ENCODE results near the gene BCKDHB. TPM values are rescaled to one million over a fixed set of nuclear protein-coding genes. Genes with fewer than 3 reads are reported as not detected.
"Not testable (repeated sequence)": the region's sequence is repeated elsewhere in the genome, so short reads cannot be mapped to it uniquely, and the experiment has no call there.

The BCKDHB gene
- total RNA-seq, 2 experiments from 2014 or later, result 16.4 to 18.8 TPM

GRCh38 chr6:80223743-80224212 lies 117.3 kb downstream of the BCKDHB start:
- Mint-ChIP-seq H3K27me3 (no peaks in the 10 kb centered on the region), H3K27ac (no peak overlapping the region), H3K9me3 (no peaks in the 10 kb centered on the region), H3K4me1 (no peaks in the 10 kb centered on the region), H3K4me3 (no peak overlapping the region), H3K36me3 (ENCODE audit: low read depth) (no peaks in the 10 kb centered on the region)
- CTCF ChIA-PET, result no interaction called here
- no peak for DNase-seq
- POLR2A ChIA-PET, result no interaction called here

- H3K4me1 Mint-ChIP-seq, result no peaks in the 10 kb centered on the region
- ChIA-PET CTCF (no interaction called here), POLR2A (no interaction called here)
- H3K27ac Mint-ChIP-seq, result no peak overlapping the region
- H3K9me3 Mint-ChIP-seq, result no peaks in the 10 kb centered on the region
- H3K36me3 Mint-ChIP-seq (ENCODE audit: low read depth), result peaks cover 2% of the 10 kb centered on the region
- no peak for DNase-seq
- H3K4me3 Mint-ChIP-seq, result no peak overlapping the region
- H3K27me3 Mint-ChIP-seq, result no peaks in the 10 kb centered on the region
Measured at GRCh38 chr6:80226151-80226550, 119.7 kb downstream of the BCKDHB start.

- Mint-ChIP-seq H3K4me1 (no peaks in the 10 kb centered on the region), H3K9me3 (no peaks in the 10 kb centered on the region), H3K36me3 (ENCODE audit: low read depth) (peaks cover 2% of the 10 kb centered on the region), H3K27me3 (no peaks in the 10 kb centered on the region), H3K4me3 (no peak overlapping the region), H3K27ac (no peak overlapping the region)
- no peak for DNase-seq
- POLR2A ChIA-PET, result no interaction called here
- CTCF ChIA-PET, result interaction anchor here (1.2 kb wide), 1 partner anchor 15 kb away, joined by 3 read pairs; no protein-coding TSS in a partner anchor
Measured at GRCh38 chr6:80226699-80227098, 120.2 kb downstream of the BCKDHB start.

- Mint-ChIP-seq H3K27ac (no peak overlapping the region), H3K4me1 (no peaks in the 10 kb centered on the region), H3K4me3 (no peak overlapping the region), H3K9me3 (no peaks in the 10 kb centered on the region), H3K27me3 (no peaks in the 10 kb centered on the region), H3K36me3 (ENCODE audit: low read depth) (peaks cover 2% of the 10 kb centered on the region)
- ChIA-PET CTCF (interaction anchor here (1.2 kb wide), 1 partner anchor 14 kb away, joined by 3 read pairs; no protein-coding TSS in a partner anchor), POLR2A (no interaction called here)
- no peak for DNase-seq
Measured at GRCh38 chr6:80227545-80228105, 121.2 kb downstream of the BCKDHB start.

- H3K36me3 Mint-ChIP-seq (ENCODE audit: low read depth), result peaks cover 2% of the 10 kb centered on the region
- no peaks in the 10 kb centered on the region for H3K9me3 Mint-ChIP-seq
- POLR2A ChIA-PET, result no interaction called here
- H3K27me3 Mint-ChIP-seq, result no peaks in the 10 kb centered on the region
- no peak overlapping the region for H3K27ac Mint-ChIP-seq
- no peak overlapping the region for H3K4me3 Mint-ChIP-seq
- CTCF ChIA-PET, result no interaction called here
- no peak for DNase-seq
- no peaks in the 10 kb centered on the region for H3K4me1 Mint-ChIP-seq
Measured at GRCh38 chr6:80233262-80233661, 126.8 kb downstream of the BCKDHB start.

GRCh38 chr6:80233958-80234357 lies 127.5 kb downstream of the BCKDHB start:
- DNase-seq, result no peak
- CTCF ChIA-PET, result interaction anchor here (1.9 kb wide), 1 partner anchor 12 kb away, joined by 4 read pairs; no protein-coding TSS in a partner anchor
- no peaks in the 10 kb centered on the region for H3K4me1 Mint-ChIP-seq
- H3K27me3 Mint-ChIP-seq, result no peaks in the 10 kb centered on the region
- no peak overlapping the region for H3K27ac Mint-ChIP-seq
- H3K9me3 Mint-ChIP-seq, result no peaks in the 10 kb centered on the region
- peaks cover 5% of the 10 kb centered on the region for H3K36me3 Mint-ChIP-seq (ENCODE audit: low read depth)
- POLR2A ChIA-PET, result no interaction called here
- no peak overlapping the region for H3K4me3 Mint-ChIP-seq

- H3K4me1 Mint-ChIP-seq, result no peaks in the 10 kb centered on the region
- no peaks in the 10 kb centered on the region for H3K27me3 Mint-ChIP-seq
- ChIA-PET POLR2A (no interaction called here), CTCF (interaction anchor here (1.9 kb wide), 1 partner anchor 11 kb away, joined by 4 read pairs; no protein-coding TSS in a partner anchor)
- H3K9me3 Mint-ChIP-seq, result no peaks in the 10 kb centered on the region
- no peak for DNase-seq
- no peak overlapping the region for H3K27ac Mint-ChIP-seq
- peaks cover 3% of the 10 kb centered on the region for H3K36me3 Mint-ChIP-seq (ENCODE audit: low read depth)
- no peak overlapping the region for H3K4me3 Mint-ChIP-seq
Measured at GRCh38 chr6:80234401-80234800, 127.9 kb downstream of the BCKDHB start.

GRCh38 chr6:80234908-80235307 lies 128.4 kb downstream of the BCKDHB start:
- CTCF ChIA-PET, result interaction anchor here (1.9 kb wide), 1 partner anchor 11 kb away, joined by 4 read pairs; no protein-coding TSS in a partner anchor
- Mint-ChIP-seq H3K9me3 (no peaks in the 10 kb centered on the region), H3K27ac (no peak overlapping the region), H3K4me1 (no peaks in the 10 kb centered on the region), H3K36me3 (ENCODE audit: low read depth) (peaks cover 3% of the 10 kb centered on the region), H3K27me3 (no peaks in the 10 kb centered on the region), H3K4me3 (no peak overlapping the region)
- POLR2A ChIA-PET, result no interaction called here
- DNase-seq, result no peak

- Mint-ChIP-seq H3K36me3 (ENCODE audit: low read depth) (peaks cover 3% of the 10 kb centered on the region), H3K4me1 (peaks cover under 1% of the 10 kb centered on the region), H3K27me3 (no peaks in the 10 kb centered on the region), H3K27ac (no peak overlapping the region), H3K9me3 (no peaks in the 10 kb centered on the region), H3K4me3 (no peak overlapping the region)
- ChIA-PET POLR2A (no interaction called here), CTCF (interaction anchor here (0.7 to 1.9 kb wide), 2 partner anchors 10 to 13 kb away, joined by 3 to 4 read pairs; no protein-coding TSS in a partner anchor)
- no peak for DNase-seq
Measured at GRCh38 chr6:80235647-80236046, 129.2 kb downstream of the BCKDHB start.

- H3K36me3 Mint-ChIP-seq (ENCODE audit: low read depth); H3K27ac Mint-ChIP-seq; CTCF ChIA-PET; H3K4me3 Mint-ChIP-seq; H3K27me3 Mint-ChIP-seq; H3K9me3 Mint-ChIP-seq; POLR2A ChIA-PET; H3K4me1 Mint-ChIP-seq; DNase-seq: not testable (repeated sequence)
Measured at GRCh38 chr6:80238754-80239153, 132.3 kb downstream of the BCKDHB start.

GRCh38 chr6:80245043-80245442 lies 138.6 kb downstream of the BCKDHB start:
- Mint-ChIP-seq H3K27ac (no peak overlapping the region), H3K4me3 (no peak overlapping the region), H3K9me3 (no peaks in the 10 kb centered on the region), H3K27me3 (no peaks in the 10 kb centered on the region), H3K36me3 (ENCODE audit: low read depth) (no peaks in the 10 kb centered on the region), H3K4me1 (peaks cover 7% of the 10 kb centered on the region)
- ChIA-PET POLR2A (interaction anchor here (0.7 kb wide), 1 partner anchor 93 kb away, joined by 4 read pairs; no protein-coding TSS in a partner anchor), CTCF (interaction anchor here (1.3 kb wide), 1 partner anchor 10 kb away, joined by 4 read pairs; no protein-coding TSS in a partner anchor)
- DNase-seq, result no peak

GRCh38 chr6:80249897-80250296 lies 143.4 kb downstream of the BCKDHB start:
- no peaks in the 10 kb centered on the region for H3K4me1 Mint-ChIP-seq
- POLR2A ChIA-PET, result no interaction called here
- H3K36me3 Mint-ChIP-seq (ENCODE audit: low read depth), result no peaks in the 10 kb centered on the region
- no peaks in the 10 kb centered on the region for H3K27me3 Mint-ChIP-seq
- DNase-seq, result no peak
- no peak overlapping the region for H3K4me3 Mint-ChIP-seq
- H3K9me3 Mint-ChIP-seq, result no peaks in the 10 kb centered on the region
- CTCF ChIA-PET, result no interaction called here
- H3K27ac Mint-ChIP-seq, result no peak overlapping the region

- H3K9me3 Mint-ChIP-seq, result no peaks in the 10 kb centered on the region
- DNase-seq, result no peak
- H3K4me3 Mint-ChIP-seq, result no peak overlapping the region
- CTCF ChIA-PET, result interaction anchor here (1.6 kb wide), 1 partner anchor 11 kb away, joined by 4 read pairs; no protein-coding TSS in a partner anchor
- H3K27ac Mint-ChIP-seq, result no peak overlapping the region
- H3K36me3 Mint-ChIP-seq (ENCODE audit: low read depth), result no peaks in the 10 kb centered on the region
- H3K4me1 Mint-ChIP-seq, result no peaks in the 10 kb centered on the region
- POLR2A ChIA-PET, result no interaction called here
- no peaks in the 10 kb centered on the region for H3K27me3 Mint-ChIP-seq
Measured at GRCh38 chr6:80250391-80250997, 144.0 kb downstream of the BCKDHB start.
